GM18508 (cell line): ENCODE data around the gene TMEM100.
"Not testable (repeated sequence)": the region's sequence is repeated elsewhere in the genome, so short reads cannot be mapped to it uniquely, and the experiment has no call there.

Source experiments
- ATAC-seq: cut with Tn5 transposase; IDR thresholded peaks from one replicate; pipeline ENCODE4 v1.9.1; 2021; ENCODE audit warnings: moderate number of reproducible peaks; ENCODE audit not compliant: insufficient read depth, unreplicated experiment

Gene TMEM100

DNA sequence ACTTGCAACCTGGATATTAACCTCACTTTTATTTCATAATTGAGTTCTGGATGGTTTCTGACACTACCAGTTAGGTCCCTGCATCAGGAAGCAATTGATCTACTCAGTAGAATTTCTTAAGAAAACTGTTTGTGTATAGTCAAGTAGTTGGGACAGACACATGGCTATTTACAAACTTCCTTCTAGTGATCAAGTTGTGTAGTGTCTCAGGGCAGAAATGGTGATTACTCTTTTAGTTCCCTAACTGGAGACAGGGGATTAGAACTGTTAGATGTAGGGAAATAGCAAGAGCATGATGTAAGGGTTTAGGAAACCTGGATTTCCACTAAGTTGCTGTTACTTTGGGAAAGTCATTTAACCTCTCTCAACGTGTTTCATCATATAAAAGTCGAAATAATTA is 30.4 kb downstream of the TMEM100 start:
- ATAC-seq = no peak

- ATAC-seq = no peak
Observed at GRCh38 chr17:55691666-55692065, 31.0 kb downstream of the TMEM100 start.

DNA sequence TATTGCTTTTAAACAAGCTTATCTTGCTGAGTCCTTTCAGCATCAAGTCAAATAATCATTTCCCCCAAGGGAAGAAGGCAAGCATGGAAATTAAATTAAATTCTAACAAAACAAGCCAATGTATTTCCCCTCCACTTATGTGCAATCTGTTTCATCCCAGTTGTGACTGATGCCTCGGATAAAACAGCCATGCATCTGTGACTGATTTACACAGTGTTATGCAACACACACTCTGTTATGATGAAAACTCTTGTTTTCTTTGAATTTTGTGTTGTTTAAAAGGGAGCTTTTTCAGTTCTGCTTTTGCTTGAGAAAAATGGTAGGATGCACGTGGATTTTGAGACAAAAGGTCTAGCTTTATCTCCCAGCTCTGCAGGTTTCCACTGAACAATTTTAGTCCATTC is 32.6 kb downstream of the TMEM100 start:
- ATAC-seq = no peak

- ATAC-seq = no peak
Observed at GRCh38 chr17:55689672-55690071, 33.0 kb downstream of the TMEM100 start.

- no peak for ATAC-seq
Observed at GRCh38 chr17:55688057-55688456, 34.6 kb downstream of the TMEM100 start.

GRCh38 chr17:55687037-55687436 is 35.6 kb downstream of the TMEM100 start:
- ATAC-seq = no peak

- no peak for ATAC-seq
Observed at GRCh38 chr17:55683550-55684315, 38.9 kb downstream of the TMEM100 start.

GRCh38 chr17:55681342-55681700 is 41.3 kb downstream of the TMEM100 start:
- ATAC-seq = no peak

DNA sequence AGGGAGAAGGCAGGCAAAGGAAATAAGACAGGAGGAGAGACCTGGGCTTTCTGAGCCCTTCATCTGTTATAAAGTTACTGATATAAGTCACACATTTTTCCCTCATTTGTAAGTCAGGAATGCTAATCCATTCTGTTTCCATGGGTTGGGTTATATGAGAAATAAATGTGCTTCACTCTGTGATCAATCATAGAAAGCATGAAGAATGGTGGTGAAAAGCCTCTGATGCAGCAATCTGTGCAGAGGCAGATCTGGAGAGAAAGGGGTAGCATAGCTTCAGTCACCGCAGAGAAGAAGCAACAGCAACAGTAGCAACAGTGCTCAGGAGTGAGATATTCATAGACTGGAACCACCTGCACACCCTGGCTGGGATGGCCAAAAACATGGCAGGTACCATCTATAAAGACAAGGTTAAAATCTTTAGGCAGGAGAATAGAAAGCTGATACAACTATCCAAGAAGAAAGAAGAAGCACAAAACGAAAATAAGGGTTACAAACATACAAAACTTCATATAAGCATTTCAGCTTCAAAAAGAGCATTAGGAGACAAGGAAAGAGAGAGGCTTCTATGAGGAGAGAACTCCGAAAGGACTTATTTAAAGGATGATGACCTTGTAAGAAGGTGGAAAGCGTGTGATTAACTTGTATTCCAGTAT is 41.9 kb downstream of the TMEM100 start:
- no peak for ATAC-seq

- ATAC-seq = no peak
Observed at GRCh38 chr17:55677446-55677845, 45.2 kb downstream of the TMEM100 start.

DNA sequence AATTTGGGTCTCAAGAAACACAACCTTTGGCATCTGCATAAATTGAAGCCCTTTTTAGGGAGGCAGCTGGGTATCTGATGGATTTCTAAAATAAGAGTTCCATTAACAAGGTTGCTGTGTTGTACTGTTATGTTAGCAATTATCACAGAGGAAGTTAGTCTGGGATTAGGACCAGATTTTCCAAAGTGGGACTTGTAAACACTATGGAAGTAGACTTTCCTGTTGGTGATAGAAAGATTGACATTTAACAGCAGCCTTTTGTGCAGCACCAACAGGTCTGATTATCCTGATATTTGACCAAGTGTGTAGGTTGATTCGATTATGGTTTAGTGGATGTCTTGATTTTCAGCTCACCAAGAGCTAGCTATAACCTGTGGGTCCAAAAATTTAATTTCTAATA is 46.4 kb downstream of the TMEM100 start:
- no peak for ATAC-seq

GRCh38 chr17:55673743-55674506 is 48.7 kb downstream of the TMEM100 start:
- ATAC-seq = no peak

DNA sequence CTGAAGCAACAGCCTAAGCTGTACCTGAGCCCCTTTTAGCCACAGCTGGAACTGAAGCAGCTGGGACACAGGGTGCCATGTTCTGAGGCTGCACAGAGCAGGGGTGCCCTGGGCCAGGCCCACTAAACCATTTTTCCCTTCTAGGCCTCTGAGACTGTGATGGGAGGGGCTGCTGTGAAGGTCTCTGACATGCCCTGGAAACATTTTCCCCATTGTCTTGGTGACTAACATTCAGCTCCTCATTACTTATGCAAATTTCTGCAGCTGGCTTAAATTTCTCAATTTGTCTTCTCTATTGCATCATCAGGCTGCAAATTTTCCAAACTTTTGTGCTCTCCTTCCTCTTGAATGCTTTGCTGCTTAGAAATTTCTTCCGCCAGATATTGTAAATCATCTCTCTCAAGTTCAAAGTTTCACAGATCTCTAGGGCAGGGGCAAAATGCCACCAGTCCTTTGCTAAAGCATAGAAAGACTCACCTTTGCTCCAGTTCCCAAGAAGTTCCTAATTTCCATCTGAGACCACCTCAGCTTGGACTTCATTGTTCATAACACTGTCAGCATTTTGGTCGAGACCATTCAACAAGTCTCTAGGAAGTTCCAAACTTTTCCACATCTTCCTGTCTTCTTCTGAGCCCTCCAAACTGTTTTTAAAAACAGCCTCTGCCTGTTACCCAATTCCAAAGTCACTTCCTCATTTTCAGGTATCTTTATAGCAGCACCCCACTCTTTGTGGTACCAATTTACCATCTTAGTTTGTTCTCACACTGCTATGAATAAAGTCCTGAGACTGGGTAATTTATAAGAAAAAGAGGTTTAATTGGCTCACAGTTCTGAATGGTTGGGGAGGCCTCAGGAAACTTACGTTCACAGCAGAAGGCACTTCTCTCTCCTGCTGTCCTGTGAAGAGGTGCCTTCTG is 49.8 kb downstream of the TMEM100 start:
- ATAC-seq = no peak

GRCh38 chr17:55672010-55672409 is 50.7 kb downstream of the TMEM100 start:
- not testable (repeated sequence) for ATAC-seq
